PC-9 (cell line): ENCODE data around the gene OR10A2. TPM values are rescaled to one million over a fixed set of nuclear protein-coding genes. Genes with fewer than 3 reads are reported as not detected.

Experiments
- BruUV-seq: library from RNA; stranded (reverse); fragments of 400-500 nt; replicated peaks from 2 replicates; lab custom pipeline; 2021; lab: Mats Ljungman, UMichigan
- CTCF ChIA-PET: fragments of 300-600 bp; sonication (Branson Sonifier 250); formaldehyde crosslinking; loops from one replicate; lab custom pipeline; 2022; ENCODE audit warnings: antibody characterized with exemption; lab: Charles Lee
- POLR2A ChIA-PET: fragments of 300-600 bp; sonication (Branson Sonifier 250); formaldehyde crosslinking; loops from one replicate; lab custom pipeline; 2022; ENCODE audit warnings: antibody characterized with exemption; ENCODE audit not compliant: unreplicated experiment; lab: Charles Lee
- DNase-seq, 2 experiments: peaks; one replicate each; pipeline versions ENCODE4 v3.0.0 to v3.0.0-alpha.2; 2015 to 2022; ENCODE audit warnings: mixed read lengths in 1 of 2
- H2AFZ ChIP-seq: fragments of 200-600 bp; sonication (generic); 2 replicates; pipeline ENCODE4 v1.8.1; 2017; ENCODE audit warnings: antibody characterized with exemption
- H3F3A ChIP-seq: fragments of 200-600 bp; sonication (generic); 2 replicates; pipeline ENCODE4 v1.8.1; 2017; ENCODE audit warnings: antibody characterized with exemption, mild to moderate bottlenecking, low read depth; ENCODE audit not compliant: insufficient read depth
- H3K27ac ChIP-seq: fragments of 200-600 bp; sonication (generic); 2 replicates; pipeline ENCODE4 v1.6.1; 2016; ENCODE audit warnings: mixed run types
- H3K27me3 ChIP-seq: fragments of 200-600 bp; sonication (generic); 2 replicates; pipeline ENCODE4 v1.6.1; 2016; ENCODE audit warnings: low read depth, mixed run types; ENCODE audit not compliant: insufficient read depth
- H3K36me3 ChIP-seq: fragments of 200-600 bp; sonication (generic); 2 replicates; pipeline ENCODE4 v1.6.1; 2016; ENCODE audit warnings: low read depth, mixed run types
- H3K4me1 ChIP-seq: fragments of 200-600 bp; sonication (generic); replicated peaks from 2 replicates; pipeline ENCODE4 v1.6.1; 2016; ENCODE audit warnings: mixed run types; ENCODE audit not compliant: insufficient read depth
- H3K4me2 ChIP-seq: fragments of 200-600 bp; sonication (generic); 2 replicates; pipeline ENCODE4 v1.6.1; 2017; ENCODE audit warnings: mixed run types
- H3K4me3 ChIP-seq: fragments of 200-600 bp; sonication (generic); 2 replicates; pipeline ENCODE4 v1.6.1; 2016; ENCODE audit warnings: mixed run types
- H3K79me2 ChIP-seq: fragments of 200-600 bp; sonication (generic); 2 replicates; pipeline ENCODE4 v1.6.1; 2017; ENCODE audit warnings: low read depth, mixed run types
- H3K9me2 ChIP-seq: fragments of 200-600 bp; sonication (generic); 2 replicates; pipeline ENCODE4 v1.8.1; 2017; ENCODE audit warnings: mild to moderate bottlenecking; ENCODE audit not compliant: insufficient read depth
- H3K9me3 ChIP-seq: fragments of 200-600 bp; sonication (generic); 2 replicates; pipeline ENCODE4 v1.8.1; 2016; ENCODE audit warnings: low read depth; ENCODE audit not compliant: insufficient read depth
- H4K20me1 ChIP-seq: fragments of 200-600 bp; sonication (generic); 2 replicates; pipeline ENCODE4 v1.8.1; 2017; ENCODE audit not compliant: insufficient read depth
- EZH2 ChIP-seq: fragments of 200-600 bp; sonication (generic); IDR thresholded peaks from 2 replicates; pipeline ENCODE4 v1.8.0; 2017; ENCODE audit warnings: antibody characterized with exemption, low read depth
- intact Hi-C: fragments of 100-400 bp; cut with micrococcal nuclease; formaldehyde crosslinking; loops from one replicate; pipeline ENCODE4 v1.10.0; 2022; ENCODE audit not compliant: unreplicated experiment
- total RNA-seq: library from RNA; stranded (reverse); gene quantifications from 2 replicates; pipeline ENCODE4 v1.2.3, GENCODE V29; 2021
- TF ChIP-seq, protein P1 (sequence below): fragments of 200-600 bp; sonication (generic); conservative IDR thresholded peaks from 2 replicates; pipeline ENCODE4 v1.6.1; 2017; ENCODE audit warnings: mixed run types, antibody characterized with exemption, mild to moderate bottlenecking, moderate library complexity

Gene OR10A2
- total RNA-seq, 1 experiment from 2014 or later, result not detected

DNA sequence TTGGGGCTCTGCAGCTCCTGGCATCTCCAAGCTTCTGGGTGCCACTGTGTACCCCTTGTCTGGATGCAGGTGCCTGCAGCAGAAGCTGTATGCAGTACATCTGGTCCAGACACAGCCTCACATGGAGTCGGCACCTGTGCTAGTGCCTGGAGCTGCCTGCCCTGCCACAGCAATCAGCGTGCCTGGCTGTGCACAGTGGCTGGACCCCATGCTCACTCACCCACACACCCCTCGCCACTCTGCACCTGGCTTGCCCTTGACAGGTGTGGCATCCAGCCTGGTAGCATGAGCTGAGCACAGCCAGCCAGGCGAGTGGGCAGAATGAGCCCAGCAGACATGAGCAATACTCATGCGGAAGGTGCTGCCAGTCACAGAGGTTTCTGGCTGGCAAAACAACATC, 43.9 kb upstream of the OR10A2 start:
- BruUV-seq, result no TSS peak
- CTCF ChIA-PET, result no interaction called here
- no peak overlapping the region for H3K27ac ChIP-seq
- intact Hi-C loops, result no loop called here
- no peaks in the 10 kb centered on the region for H4K20me1 ChIP-seq
- no peaks in the 10 kb centered on the region for H3K79me2 ChIP-seq
- no peaks in the 10 kb centered on the region for H3K27me3 ChIP-seq
- no peaks in the 10 kb centered on the region for H3K9me3 ChIP-seq
- H3K4me3 ChIP-seq, result no peak overlapping the region
- no peaks in the 10 kb centered on the region for H3K9me2 ChIP-seq
- H3K36me3 ChIP-seq, result no peaks in the 10 kb centered on the region
- H3K4me1 ChIP-seq, result no peaks in the 10 kb centered on the region
- POLR2A ChIA-PET, result no interaction called here
- no peaks in the 10 kb centered on the region for H3F3A ChIP-seq
- no peak overlapping the region for H2AFZ ChIP-seq
- TF ChIP-seq EZH2, result no peak
- TF ChIP-seq, protein P1, sequence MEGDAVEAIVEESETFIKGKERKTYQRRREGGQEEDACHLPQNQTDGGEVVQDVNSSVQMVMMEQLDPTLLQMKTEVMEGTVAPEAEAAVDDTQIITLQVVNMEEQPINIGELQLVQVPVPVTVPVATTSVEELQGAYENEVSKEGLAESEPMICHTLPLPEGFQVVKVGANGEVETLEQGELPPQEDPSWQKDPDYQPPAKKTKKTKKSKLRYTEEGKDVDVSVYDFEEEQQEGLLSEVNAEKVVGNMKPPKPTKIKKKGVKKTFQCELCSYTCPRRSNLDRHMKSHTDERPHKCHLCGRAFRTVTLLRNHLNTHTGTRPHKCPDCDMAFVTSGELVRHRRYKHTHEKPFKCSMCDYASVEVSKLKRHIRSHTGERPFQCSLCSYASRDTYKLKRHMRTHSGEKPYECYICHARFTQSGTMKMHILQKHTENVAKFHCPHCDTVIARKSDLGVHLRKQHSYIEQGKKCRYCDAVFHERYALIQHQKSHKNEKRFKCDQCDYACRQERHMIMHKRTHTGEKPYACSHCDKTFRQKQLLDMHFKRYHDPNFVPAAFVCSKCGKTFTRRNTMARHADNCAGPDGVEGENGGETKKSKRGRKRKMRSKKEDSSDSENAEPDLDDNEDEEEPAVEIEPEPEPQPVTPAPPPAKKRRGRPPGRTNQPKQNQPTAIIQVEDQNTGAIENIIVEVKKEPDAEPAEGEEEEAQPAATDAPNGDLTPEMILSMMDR, result no peak
- DNase-seq, result no peak
- H3K4me2 ChIP-seq, result no peak overlapping the region

DNA sequence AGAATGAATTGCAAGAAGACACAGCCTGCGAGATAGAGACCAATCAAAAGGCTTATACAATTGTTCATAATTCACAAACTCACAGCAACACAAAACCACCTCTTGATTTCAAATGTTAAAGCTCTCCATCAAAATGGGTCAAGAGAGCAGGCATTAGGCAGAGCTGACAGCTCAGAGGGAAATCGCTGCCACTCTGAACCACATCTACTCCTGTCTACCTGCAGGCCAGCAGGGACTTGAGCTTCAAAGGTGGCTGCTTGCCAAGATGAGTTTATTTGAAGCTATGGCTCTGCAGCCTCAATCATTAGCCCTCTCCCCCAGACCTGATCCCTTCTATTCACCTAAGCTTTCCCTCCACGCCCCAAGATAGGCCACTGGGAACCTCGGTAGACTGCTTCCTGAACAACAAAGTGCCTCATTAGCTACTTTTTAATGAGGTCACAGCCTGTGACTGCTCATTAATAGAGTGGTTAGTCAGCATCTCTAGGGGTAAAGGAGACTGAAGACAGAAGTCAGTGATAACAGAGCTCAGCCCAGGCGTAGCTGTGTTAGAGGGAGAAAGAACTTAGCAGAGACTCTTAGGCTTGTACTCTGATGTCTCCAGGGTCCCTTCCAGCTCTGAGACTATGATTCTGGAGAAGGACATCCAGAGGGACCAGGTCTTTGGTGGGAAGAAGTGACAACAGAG, 38.6 kb upstream of the OR10A2 start:
- no peak overlapping the region for H3K4me2 ChIP-seq
- no peaks in the 10 kb centered on the region for H3K36me3 ChIP-seq
- H3F3A ChIP-seq, result no peaks in the 10 kb centered on the region
- H4K20me1 ChIP-seq, result no peaks in the 10 kb centered on the region
- no peak overlapping the region for H3K4me3 ChIP-seq
- TF ChIP-seq, protein P1, result no peak
- no peak for TF ChIP-seq EZH2
- no peaks in the 10 kb centered on the region for H3K27me3 ChIP-seq
- H3K9me2 ChIP-seq, result no peaks in the 10 kb centered on the region
- no peak overlapping the region for H3K27ac ChIP-seq
- CTCF ChIA-PET, result no interaction called here
- no peak for DNase-seq
- H3K9me3 ChIP-seq, result no peaks in the 10 kb centered on the region
- no peaks in the 10 kb centered on the region for H3K79me2 ChIP-seq
- BruUV-seq, result no TSS peak
- no peak overlapping the region for H2AFZ ChIP-seq
- intact Hi-C loops, result no loop called here
- H3K4me1 ChIP-seq, result no peaks in the 10 kb centered on the region
- POLR2A ChIA-PET, result no interaction called here

DNA sequence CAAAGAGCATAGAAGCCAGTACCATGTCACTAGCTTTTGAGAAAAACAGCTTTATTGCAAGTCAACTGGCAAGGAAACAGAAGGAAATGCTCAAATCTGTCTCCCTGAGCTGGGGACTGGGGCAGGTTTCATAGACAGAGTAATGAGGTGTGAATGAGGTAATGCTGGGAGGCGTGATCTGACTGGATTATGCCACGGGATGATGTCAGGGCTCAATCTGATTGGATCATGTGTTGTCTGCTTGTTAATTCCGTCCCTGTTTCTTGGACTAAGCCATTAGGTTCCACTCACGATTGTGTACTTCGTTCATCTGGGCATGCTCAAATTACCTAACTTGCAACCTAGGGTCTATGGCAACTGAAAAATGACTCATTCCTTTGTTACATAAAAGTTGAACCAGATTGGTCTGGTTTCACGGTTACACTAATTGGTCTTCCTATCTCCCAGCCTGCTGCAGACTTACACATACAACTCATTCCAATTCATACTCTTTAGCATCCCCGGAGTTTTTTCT, 37.6 kb upstream of the OR10A2 start:
- no peak overlapping the region for H3K4me3 ChIP-seq
- no peak overlapping the region for H2AFZ ChIP-seq
- no peaks in the 10 kb centered on the region for H3K79me2 ChIP-seq
- ChIA-PET POLR2A (no interaction called here), CTCF (no interaction called here)
- H3K4me1 ChIP-seq, result no peaks in the 10 kb centered on the region
- H3K4me2 ChIP-seq, result no peak overlapping the region
- H3K27me3 ChIP-seq, result no peaks in the 10 kb centered on the region
- BruUV-seq, result no TSS peak
- H3K9me2 ChIP-seq, result no peaks in the 10 kb centered on the region
- no peaks in the 10 kb centered on the region for H3F3A ChIP-seq
- H3K36me3 ChIP-seq, result no peaks in the 10 kb centered on the region
- TF ChIP-seq, protein P1, result no peak
- no peak for TF ChIP-seq EZH2
- no peak for DNase-seq
- H3K27ac ChIP-seq, result no peak overlapping the region
- intact Hi-C loops, result no loop called here
- no peaks in the 10 kb centered on the region for H4K20me1 ChIP-seq
- H3K9me3 ChIP-seq, result no peaks in the 10 kb centered on the region
